ENCODE results near the gene SLC22A12.

The SLC22A12 gene

DNA sequence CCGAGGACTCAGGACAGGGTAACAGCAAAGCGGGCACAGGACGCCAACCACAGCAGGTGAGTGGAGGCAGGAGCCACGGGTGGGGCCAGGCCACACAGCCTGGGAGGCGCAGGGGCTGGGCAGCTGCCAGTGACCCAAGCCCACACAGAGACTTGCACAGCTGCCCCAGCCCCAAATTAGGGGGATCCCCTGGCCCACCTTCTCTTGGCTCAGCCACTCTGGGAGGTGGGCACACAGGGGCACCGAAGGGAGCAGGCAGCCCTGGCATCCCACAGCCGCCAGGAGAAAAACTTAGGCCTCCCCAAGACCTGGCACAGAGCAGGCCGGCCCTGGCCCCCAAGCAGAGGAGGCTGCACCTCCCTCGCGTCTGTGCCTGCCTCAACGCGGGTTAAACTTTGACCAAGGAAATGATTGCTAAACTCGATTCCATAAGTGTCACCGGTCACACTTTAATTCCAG is at the start of gene SLC22A12:
SLC22A12 (plus strand) TSS at position 458 of the 459 bp plus-strand sequence. CDS start 337 bp downstream, outside the sequence.
- no peaks in the 10 kb centered on the region for H3K4me1 ChIP-seq (ENCODE audit: control insufficient read depth, insufficient read depth, low read length)
- no peak within 1 kb of the TSS for H3K9ac ChIP-seq (ENCODE audit: low read length)
- H3K4me3 ChIP-seq (ENCODE audit: low read length) = no peak within 1 kb of the TSS
- H3K36me3 ChIP-seq (ENCODE audit: control insufficient read depth, insufficient read depth, low read length) = no peaks in the 10 kb centered on the region
- no peak within 1 kb of the TSS for H3K27ac ChIP-seq (ENCODE audit: low read depth, low read length)
- H3K27me3 ChIP-seq (ENCODE audit: control insufficient read depth, insufficient read depth, low read length) = no peaks in the 10 kb centered on the region

GRCh38 chr11:64542172-64543125 is 48.6 kb upstream of the SLC22A12 start:
- Histone ChIP-seq H3K4me1 (ENCODE audit: control insufficient read depth, insufficient read depth, low read length) (no peaks in the 10 kb centered on the region), H3K27ac (ENCODE audit: low read depth, low read length) (no peak overlapping the region), H3K9ac (ENCODE audit: low read length) (no peak overlapping the region), H3K36me3 (ENCODE audit: control insufficient read depth, insufficient read depth, low read length) (no peaks in the 10 kb centered on the region), H3K27me3 (ENCODE audit: control insufficient read depth, insufficient read depth, low read length) (no peaks in the 10 kb centered on the region), H3K4me3 (ENCODE audit: low read length) (no peak overlapping the region)

GRCh38 chr11:64543818-64544217 is 47.2 kb upstream of the SLC22A12 start:
- no peak overlapping the region for H3K4me3 ChIP-seq (ENCODE audit: low read length)
- no peaks in the 10 kb centered on the region for H3K27me3 ChIP-seq (ENCODE audit: control insufficient read depth, insufficient read depth, low read length)
- H3K36me3 ChIP-seq (ENCODE audit: control insufficient read depth, insufficient read depth, low read length) = no peaks in the 10 kb centered on the region
- no peaks in the 10 kb centered on the region for H3K4me1 ChIP-seq (ENCODE audit: control insufficient read depth, insufficient read depth, low read length)
- no peak overlapping the region for H3K27ac ChIP-seq (ENCODE audit: low read depth, low read length)
- no peak overlapping the region for H3K9ac ChIP-seq (ENCODE audit: low read length)

GRCh38 chr11:64544616-64545296 is 46.3 kb upstream of the SLC22A12 start:
- Histone ChIP-seq H3K4me3 (ENCODE audit: low read length) (no peak overlapping the region), H3K27ac (ENCODE audit: low read depth, low read length) (no peak overlapping the region), H3K27me3 (ENCODE audit: control insufficient read depth, insufficient read depth, low read length) (no peaks in the 10 kb centered on the region), H3K36me3 (ENCODE audit: control insufficient read depth, insufficient read depth, low read length) (no peaks in the 10 kb centered on the region), H3K4me1 (ENCODE audit: control insufficient read depth, insufficient read depth, low read length) (no peaks in the 10 kb centered on the region), H3K9ac (ENCODE audit: low read length) (no peak overlapping the region)

- H3K27ac ChIP-seq (ENCODE audit: low read depth, low read length) = no peak overlapping the region
- no peaks in the 10 kb centered on the region for H3K36me3 ChIP-seq (ENCODE audit: control insufficient read depth, insufficient read depth, low read length)
- H3K4me1 ChIP-seq (ENCODE audit: control insufficient read depth, insufficient read depth, low read length) = no peaks in the 10 kb centered on the region
- H3K27me3 ChIP-seq (ENCODE audit: control insufficient read depth, insufficient read depth, low read length) = no peaks in the 10 kb centered on the region
- H3K9ac ChIP-seq (ENCODE audit: low read length) = no peak overlapping the region
- H3K4me3 ChIP-seq (ENCODE audit: low read length) = no peak overlapping the region
Measured at GRCh38 chr11:64545619-64546018, 45.4 kb upstream of the SLC22A12 start.

- Histone ChIP-seq H3K36me3 (ENCODE audit: control insufficient read depth, insufficient read depth, low read length) (no peaks in the 10 kb centered on the region), H3K27me3 (ENCODE audit: control insufficient read depth, insufficient read depth, low read length) (no peaks in the 10 kb centered on the region), H3K9ac (ENCODE audit: low read length) (no peak overlapping the region), H3K4me1 (ENCODE audit: control insufficient read depth, insufficient read depth, low read length) (no peaks in the 10 kb centered on the region), H3K4me3 (ENCODE audit: low read length) (no peak overlapping the region), H3K27ac (ENCODE audit: low read depth, low read length) (no peak overlapping the region)
Measured at GRCh38 chr11:64546176-64546575, 44.8 kb upstream of the SLC22A12 start.

DNA sequence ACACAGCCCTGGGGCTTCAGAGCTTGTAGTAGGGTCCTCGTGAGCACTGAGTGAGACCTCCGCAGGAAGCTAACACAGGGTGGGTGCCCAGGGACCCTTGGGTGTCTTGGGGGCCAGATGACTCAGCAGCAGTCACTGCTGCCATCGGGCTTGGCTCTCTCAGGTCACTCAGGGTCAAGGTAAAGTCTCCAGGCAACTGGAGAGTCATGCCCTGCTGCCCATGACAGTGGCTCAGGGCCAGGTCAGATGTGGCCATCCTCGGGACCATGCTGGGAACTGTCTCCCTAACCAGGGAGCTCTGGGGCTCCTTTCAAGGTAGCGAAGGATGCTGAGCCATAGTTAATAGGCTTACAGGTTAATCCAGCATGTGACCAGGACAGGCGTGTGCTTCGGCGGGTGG is 44.4 kb upstream of the SLC22A12 start:
- Histone ChIP-seq H3K4me1 (ENCODE audit: control insufficient read depth, insufficient read depth, low read length) (no peaks in the 10 kb centered on the region), H3K27ac (ENCODE audit: low read depth, low read length) (no peak overlapping the region), H3K27me3 (ENCODE audit: control insufficient read depth, insufficient read depth, low read length) (no peaks in the 10 kb centered on the region), H3K4me3 (ENCODE audit: low read length) (no peak overlapping the region), H3K9ac (ENCODE audit: low read length) (no peak overlapping the region), H3K36me3 (ENCODE audit: control insufficient read depth, insufficient read depth, low read length) (no peaks in the 10 kb centered on the region)

DNA sequence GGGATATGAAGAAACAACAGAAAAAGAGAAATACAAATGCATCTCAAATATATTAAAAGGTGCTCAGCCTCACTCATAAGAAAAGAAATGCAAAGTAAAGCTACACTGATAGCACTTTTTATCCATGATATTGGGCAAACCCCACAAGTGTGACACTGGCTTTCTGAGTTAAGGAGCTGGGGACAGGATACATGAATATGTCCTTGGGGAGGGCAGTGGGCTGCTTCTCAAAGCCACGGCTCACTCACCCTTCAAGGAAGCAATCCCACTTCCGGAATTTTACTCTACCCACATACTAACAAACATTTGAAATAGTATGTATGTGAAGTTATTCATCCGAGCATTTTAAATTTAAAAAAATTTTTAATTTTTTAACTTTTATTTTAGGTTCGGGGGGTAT is 41.1 kb upstream of the SLC22A12 start:
- Histone ChIP-seq H3K4me3 (ENCODE audit: low read length) (no peak overlapping the region), H3K36me3 (ENCODE audit: control insufficient read depth, insufficient read depth, low read length) (no peaks in the 10 kb centered on the region), H3K27me3 (ENCODE audit: control insufficient read depth, insufficient read depth, low read length) (no peaks in the 10 kb centered on the region), H3K27ac (ENCODE audit: low read depth, low read length) (no peak overlapping the region), H3K9ac (ENCODE audit: low read length) (no peak overlapping the region), H3K4me1 (ENCODE audit: control insufficient read depth, insufficient read depth, low read length) (peaks cover 13% of the 10 kb centered on the region)

- peak overlapping the region; percentile 81 for H3K27ac ChIP-seq (ENCODE audit: low read depth, low read length)
- no peaks in the 10 kb centered on the region for H3K27me3 ChIP-seq (ENCODE audit: control insufficient read depth, insufficient read depth, low read length)
- H3K36me3 ChIP-seq (ENCODE audit: control insufficient read depth, insufficient read depth, low read length) = no peaks in the 10 kb centered on the region
- no peak overlapping the region for H3K4me3 ChIP-seq (ENCODE audit: low read length)
- no peak overlapping the region for H3K9ac ChIP-seq (ENCODE audit: low read length)
- H3K4me1 ChIP-seq (ENCODE audit: control insufficient read depth, insufficient read depth, low read length) = peaks cover 16% of the 10 kb centered on the region
Measured at GRCh38 chr11:64553554-64554201, 37.3 kb upstream of the SLC22A12 start.

GRCh38 chr11:64556044-64556720 is 34.8 kb upstream of the SLC22A12 start:
- Histone ChIP-seq H3K36me3 (ENCODE audit: control insufficient read depth, insufficient read depth, low read length) (no peaks in the 10 kb centered on the region), H3K27ac (ENCODE audit: low read depth, low read length) (no peak overlapping the region), H3K9ac (ENCODE audit: low read length) (no peak overlapping the region), H3K4me3 (ENCODE audit: low read length) (no peak overlapping the region), H3K4me1 (ENCODE audit: control insufficient read depth, insufficient read depth, low read length) (peaks cover 16% of the 10 kb centered on the region), H3K27me3 (ENCODE audit: control insufficient read depth, insufficient read depth, low read length) (no peaks in the 10 kb centered on the region)

GRCh38 chr11:64556721-64557250 is 34.2 kb upstream of the SLC22A12 start:
- Histone ChIP-seq H3K36me3 (ENCODE audit: control insufficient read depth, insufficient read depth, low read length) (no peaks in the 10 kb centered on the region), H3K4me1 (ENCODE audit: control insufficient read depth, insufficient read depth, low read length) (peaks cover 16% of the 10 kb centered on the region), H3K9ac (ENCODE audit: low read length) (no peak overlapping the region), H3K27me3 (ENCODE audit: control insufficient read depth, insufficient read depth, low read length) (no peaks in the 10 kb centered on the region), H3K27ac (ENCODE audit: low read depth, low read length) (no peak overlapping the region), H3K4me3 (ENCODE audit: low read length) (no peak overlapping the region)
